Measurements from ENCODE around the gene DUSP18. TPM values are rescaled to one million over a fixed set of nuclear protein-coding genes. Genes with fewer than 3 reads are reported as not detected.

DUSP18 gene
- total RNA-seq, 1 donor from 2014 or later, result 21.4 TPM

GRCh38 chr22:30671071-30671470 is 3.4 kb upstream of the DUSP18 start:
- Mint-ChIP-seq H3K4me3 (ENCODE audit: unreplicated experiment) (no peak overlapping the region), H3K27me3 (ENCODE audit: unreplicated experiment) (peaks cover 6% of the 10 kb centered on the region)
- TF ChIP-seq CTCF (IDR thresholded peaks at IDR 0.05; ENCODE audit: unreplicated experiment), result no peak

DNA sequence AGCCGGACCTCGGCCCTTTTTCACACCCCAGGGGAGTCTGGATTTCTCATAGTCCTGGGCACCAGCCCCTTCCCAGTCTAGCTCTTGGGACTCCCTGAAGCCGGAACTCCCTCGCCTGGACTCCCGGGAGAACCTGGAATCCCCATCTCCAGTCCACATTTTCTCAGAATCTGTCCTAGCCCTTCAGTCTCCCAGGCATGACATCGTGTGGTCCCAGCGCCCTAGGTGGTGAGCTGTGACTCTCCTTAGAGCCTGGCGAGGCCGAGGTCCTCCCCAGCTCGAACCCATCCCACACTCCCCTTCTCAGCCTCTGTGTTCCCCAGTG is 673 bp upstream of the DUSP18 start:
- Mint-ChIP-seq H3K27ac (ENCODE audit: unreplicated experiment) (peak overlapping the region; percentile 76), H3K27me3 (ENCODE audit: unreplicated experiment) (peaks cover 3% of the 10 kb centered on the region), H3K9me3 (ENCODE audit: unreplicated experiment) (no peaks in the 10 kb centered on the region), H3K4me3 (ENCODE audit: unreplicated experiment) (peak overlapping the region; percentile 95), H3K4me1 (ENCODE audit: unreplicated experiment) (peaks cover 14% of the 10 kb centered on the region), H3K36me3 (ENCODE audit: low read depth, unreplicated experiment) (peaks cover 14% of the 10 kb centered on the region)
- peak; percentile 8 for DNase-seq (ENCODE audit: low spot score)
- no peak for TF ChIP-seq CTCF (IDR thresholded peaks at IDR 0.05; ENCODE audit: unreplicated experiment)

More at GRCh38 chr22:30671071-30671470, 3.4 kb upstream of the DUSP18 start:
- DNase-seq (ENCODE audit: low spot score), result no peak
- Mint-ChIP-seq H3K9me3 (ENCODE audit: unreplicated experiment) (no peaks in the 10 kb centered on the region), H3K27ac (ENCODE audit: unreplicated experiment) (no peak overlapping the region), H3K36me3 (ENCODE audit: low read depth, unreplicated experiment) (peaks cover 4% of the 10 kb centered on the region), H3K4me1 (ENCODE audit: unreplicated experiment) (peaks cover 18% of the 10 kb centered on the region)

- peak overlapping the region; percentile 95 for H3K4me3 Mint-ChIP-seq (ENCODE audit: unreplicated experiment)
- peaks cover 21% of the 10 kb centered on the region for H3K36me3 Mint-ChIP-seq (ENCODE audit: low read depth, unreplicated experiment)
- peak overlapping the region; percentile 89 for H3K27ac Mint-ChIP-seq (ENCODE audit: unreplicated experiment)
- H3K4me1 Mint-ChIP-seq (ENCODE audit: unreplicated experiment), result peaks cover 14% of the 10 kb centered on the region
- peaks cover 3% of the 10 kb centered on the region for H3K27me3 Mint-ChIP-seq (ENCODE audit: unreplicated experiment)
- H3K9me3 Mint-ChIP-seq (ENCODE audit: unreplicated experiment), result no peaks in the 10 kb centered on the region
- no peak for DNase-seq (ENCODE audit: low spot score)
- TF ChIP-seq CTCF (IDR thresholded peaks at IDR 0.05; ENCODE audit: unreplicated experiment), result no peak
Measured at GRCh38 chr22:30667107-30667493, 575 bp downstream of the DUSP18 start.

DNA sequence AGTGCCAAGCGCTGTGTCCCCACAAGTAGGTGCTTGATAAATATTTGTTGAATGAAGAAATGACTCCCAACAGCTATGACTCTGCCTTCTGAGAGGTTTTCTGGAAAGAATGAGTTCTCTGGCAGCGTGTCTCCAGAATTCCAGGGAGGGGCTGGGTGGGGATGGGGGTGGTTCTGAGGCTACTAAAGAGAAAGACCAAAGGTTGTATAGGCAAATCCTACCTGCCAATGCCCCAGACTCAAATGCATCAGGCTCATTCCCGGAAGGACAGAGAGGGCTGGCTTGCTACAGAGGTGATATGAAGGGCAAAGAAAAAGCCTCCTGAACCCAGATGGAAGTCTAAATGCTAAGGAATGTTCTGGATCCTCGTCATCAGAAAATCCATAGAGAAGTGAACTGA is 1.9 kb downstream of the DUSP18 start:
- Mint-ChIP-seq H3K36me3 (ENCODE audit: low read depth, unreplicated experiment) (peaks cover 21% of the 10 kb centered on the region), H3K9me3 (ENCODE audit: unreplicated experiment) (no peaks in the 10 kb centered on the region), H3K4me3 (ENCODE audit: unreplicated experiment) (peak overlapping the region; percentile 49), H3K27ac (ENCODE audit: unreplicated experiment) (no peak overlapping the region), H3K4me1 (ENCODE audit: unreplicated experiment) (peaks cover 14% of the 10 kb centered on the region), H3K27me3 (ENCODE audit: unreplicated experiment) (peaks cover 3% of the 10 kb centered on the region)
- no peak for DNase-seq (ENCODE audit: low spot score)
- no peak for TF ChIP-seq CTCF (IDR thresholded peaks at IDR 0.05; ENCODE audit: unreplicated experiment)

- Mint-ChIP-seq H3K27me3 (ENCODE audit: unreplicated experiment) (peaks cover 3% of the 10 kb centered on the region), H3K36me3 (ENCODE audit: low read depth, unreplicated experiment) (peaks cover 21% of the 10 kb centered on the region), H3K4me1 (ENCODE audit: unreplicated experiment) (peaks cover 14% of the 10 kb centered on the region), H3K9me3 (ENCODE audit: unreplicated experiment) (no peaks in the 10 kb centered on the region), H3K4me3 (ENCODE audit: unreplicated experiment) (peak overlapping the region; percentile 12), H3K27ac (ENCODE audit: unreplicated experiment) (no peak overlapping the region)
- no peak for TF ChIP-seq CTCF (IDR thresholded peaks at IDR 0.05; ENCODE audit: unreplicated experiment)
- no peak for DNase-seq (ENCODE audit: low spot score)
Measured at GRCh38 chr22:30665266-30665665, 2.4 kb downstream of the DUSP18 start.
